Panc1 (cell line): ENCODE data around the gene LRRC18.

ENCODE experiments used
- CTCF ChIP-seq: fragments of 450-650 bp; IDR thresholded peaks from 2 replicates; pipeline ENCODE4 v1.5.1; 2017; ENCODE audit warnings: mild to moderate bottlenecking
- POLR2AphosphoS5 ChIP-seq: IDR thresholded peaks from 2 replicates; pipeline ENCODE4 v1.6.1; 2012; ENCODE audit warnings: mild to moderate bottlenecking, low read depth, low read length, moderate library complexity
- REST ChIP-seq, 2 experiments: IDR thresholded peaks; 2 replicates each; pipeline ENCODE4 v1.6.1; 2011 to 2012; ENCODE audit warnings: low read depth in 2 of 2, control low read depth in 1 of 2, low read length in 1 of 2, mild to moderate bottlenecking in 1 of 2, moderate library complexity in 1 of 2; ENCODE audit not compliant: insufficient read depth in 1 of 2
- SIN3A ChIP-seq: IDR thresholded peaks from 2 replicates; pipeline ENCODE4 v1.6.1; 2012; ENCODE audit warnings: low read depth, mild to moderate bottlenecking, low read length, moderate library complexity, borderline replicate concordance; ENCODE audit not compliant: insufficient read depth
- TCF7L2 ChIP-seq: IDR thresholded peaks from 2 replicates; pipeline ENCODE4 v1.6.1; 2011; ENCODE audit warnings: mild to moderate bottlenecking, low read depth, low read length, inconsistent platforms

GRCh38 chr10:48880016-48880705 is 59.5 kb downstream of the LRRC18 start:
- TF ChIP-seq CTCF (no peak), REST (IDR thresholded peaks at IDR 0.05; ENCODE audit: insufficient read depth in 1 of 2, low read depth in 2 of 2, low read length in 1 of 2) (no peak), TCF7L2 (no peak), SIN3A (no peak), POLR2AphosphoS5 (no peak)
